Epithelial cell of prostate (primary cell): ENCODE measurements around the gene KDELR1.
A peak's percentile ranks its signal among the peaks of the same experiment; 100 is the strongest.

Source experiments
- DNase-seq: peaks from one replicate; pipeline ENCODE4 v3.0.0-alpha.2; 2011; ENCODE audit warnings: low read depth, low spot score
- H3K27ac ChIP-seq: fragments of 450-650 bp; 2 replicates; pipeline ENCODE4 v1.5.1; 2017; ENCODE audit warnings: mild to moderate bottlenecking

Gene KDELR1

DNA sequence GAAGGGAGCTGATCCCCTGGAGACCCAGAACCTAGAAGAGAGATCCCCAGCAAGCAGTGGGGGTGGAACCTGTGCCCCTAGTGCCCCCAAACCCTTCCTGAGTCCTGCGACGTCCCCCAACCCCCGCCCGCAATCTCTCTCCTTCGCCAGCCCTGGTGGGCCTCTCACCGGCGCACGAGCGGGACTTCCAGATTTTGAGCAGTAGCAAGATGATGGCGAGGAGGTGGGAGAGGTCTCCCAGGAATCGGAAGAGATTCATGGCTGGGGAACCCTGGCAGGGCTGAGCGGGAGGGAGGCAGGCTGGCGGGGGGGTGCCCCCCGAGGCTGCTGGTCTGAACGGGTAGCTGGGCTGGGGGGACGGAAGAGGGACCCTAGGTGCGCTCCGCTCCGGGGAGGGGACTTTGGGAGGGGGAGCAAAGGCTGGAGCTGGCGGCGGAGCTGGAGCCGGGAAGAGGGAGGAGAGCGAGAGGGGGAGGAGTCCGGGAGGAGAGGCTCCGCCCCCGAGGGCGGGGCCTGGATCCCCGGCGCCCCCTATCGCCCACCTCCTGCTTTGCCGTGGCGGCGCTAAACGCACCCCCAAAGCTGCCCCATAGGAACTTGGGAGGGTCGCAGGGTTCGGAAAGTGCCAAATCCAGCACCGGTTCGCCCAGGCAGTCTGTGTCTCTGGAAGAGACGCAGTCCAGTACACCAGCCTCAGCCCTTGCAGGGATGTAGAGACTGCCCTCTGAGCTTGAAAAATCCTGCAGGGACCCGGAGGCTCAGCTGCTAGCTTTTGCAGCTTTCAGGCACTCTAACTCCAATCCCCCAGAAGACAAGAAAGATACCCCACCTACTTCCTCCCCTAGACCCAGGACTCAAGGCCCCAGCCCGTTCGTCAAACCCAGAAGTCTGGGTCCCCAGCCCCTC lies at the start of gene KDELR1:
TSS of gene KDELR1 (minus strand) at position 452 of the 906 bp plus-strand sequence. CDS start at position 259, 193 bp downstream.
- peak within 1 kb of the TSS; percentile 73 for H3K27ac ChIP-seq
- no peak for DNase-seq

DNA sequence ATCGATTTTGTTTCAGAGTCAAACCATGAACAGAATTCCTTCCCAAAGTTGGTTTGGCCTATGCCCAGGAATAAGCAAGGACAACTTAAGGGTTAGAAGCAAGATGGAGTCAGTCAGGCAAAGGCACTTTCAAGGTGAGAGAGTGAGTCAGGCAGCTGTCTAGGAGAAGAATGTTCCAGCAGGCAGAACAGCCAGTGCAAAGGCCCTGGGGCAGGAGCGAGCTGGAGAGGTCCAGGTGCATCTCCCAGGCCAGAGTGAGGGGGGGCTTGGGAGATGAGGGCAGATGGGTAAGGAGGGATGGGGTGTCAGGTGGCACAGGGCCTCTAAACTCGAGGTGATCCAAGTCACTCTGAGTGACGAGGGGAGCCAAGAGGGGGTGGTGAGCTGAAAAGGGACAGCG lies 45.2 kb upstream of the KDELR1 start:
- no peak overlapping the region for H3K27ac ChIP-seq
- DNase-seq: no peak

DNA sequence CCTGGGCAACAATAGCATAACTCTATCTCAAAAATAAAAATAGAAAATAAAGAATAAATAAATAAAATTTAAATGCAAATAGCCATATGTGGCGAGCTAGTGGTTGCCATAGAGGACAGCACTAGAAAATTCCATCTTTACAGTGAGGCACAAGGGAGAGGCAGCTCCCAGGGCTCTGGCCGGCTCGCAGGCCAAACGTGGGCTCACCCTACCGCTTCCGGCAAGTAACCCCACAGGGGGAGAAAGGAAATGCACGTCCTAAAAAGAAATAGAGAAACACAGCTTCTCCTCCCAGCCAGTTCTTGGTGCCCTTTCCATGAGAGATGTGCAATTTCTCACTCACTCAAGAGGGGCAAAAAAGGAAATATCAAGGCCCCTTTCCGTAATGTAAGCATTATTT lies 42.0 kb upstream of the KDELR1 start:
- no peak overlapping the region for H3K27ac ChIP-seq
- no peak for DNase-seq

DNA sequence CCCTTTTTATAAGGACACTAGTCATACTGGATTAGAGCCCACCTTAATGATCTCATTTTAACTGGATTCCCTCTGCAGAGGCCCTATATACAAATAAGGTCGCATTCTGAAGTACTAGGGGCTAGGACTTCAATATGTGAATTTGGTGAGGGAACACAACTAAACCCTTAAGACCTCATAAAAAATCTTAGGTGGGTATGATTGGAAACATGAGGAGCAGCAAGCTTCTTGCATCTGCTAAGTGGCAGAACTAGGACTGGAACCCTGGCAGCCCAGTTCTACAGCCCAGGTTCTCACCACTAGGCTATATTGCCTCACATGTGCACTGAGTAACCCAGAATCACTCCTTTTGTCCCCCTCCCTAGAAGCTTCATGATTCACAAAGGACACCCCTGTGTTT lies 37.3 kb upstream of the KDELR1 start:
- DNase-seq: no peak
- H3K27ac ChIP-seq: no peak overlapping the region

DNA sequence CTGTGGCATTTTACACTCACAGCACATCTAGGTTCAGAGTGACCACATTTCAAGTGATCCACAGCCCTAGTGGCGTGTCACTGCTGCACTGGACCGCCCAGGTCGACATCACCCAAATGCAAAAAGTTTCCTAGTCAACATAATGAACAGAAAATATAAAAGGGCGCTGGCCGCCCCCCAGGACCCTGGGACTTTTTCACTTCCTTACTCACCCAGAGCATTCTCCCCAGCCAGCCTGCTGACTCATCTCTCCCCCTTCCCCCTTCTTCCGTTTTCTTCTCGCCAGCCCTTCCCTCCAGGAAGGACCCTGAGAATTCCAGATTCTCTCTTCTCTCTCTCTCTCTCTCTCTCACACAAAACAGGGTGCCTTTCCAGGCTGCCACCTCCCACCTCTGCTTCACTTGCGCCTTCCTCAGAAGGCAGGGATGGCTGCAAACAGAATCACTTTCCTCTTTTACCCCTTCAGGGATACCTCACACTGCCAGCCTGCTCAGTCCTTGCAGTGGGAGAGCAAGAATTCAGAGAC lies 33.4 kb upstream of the KDELR1 start:
- no peak overlapping the region for H3K27ac ChIP-seq

DNA sequence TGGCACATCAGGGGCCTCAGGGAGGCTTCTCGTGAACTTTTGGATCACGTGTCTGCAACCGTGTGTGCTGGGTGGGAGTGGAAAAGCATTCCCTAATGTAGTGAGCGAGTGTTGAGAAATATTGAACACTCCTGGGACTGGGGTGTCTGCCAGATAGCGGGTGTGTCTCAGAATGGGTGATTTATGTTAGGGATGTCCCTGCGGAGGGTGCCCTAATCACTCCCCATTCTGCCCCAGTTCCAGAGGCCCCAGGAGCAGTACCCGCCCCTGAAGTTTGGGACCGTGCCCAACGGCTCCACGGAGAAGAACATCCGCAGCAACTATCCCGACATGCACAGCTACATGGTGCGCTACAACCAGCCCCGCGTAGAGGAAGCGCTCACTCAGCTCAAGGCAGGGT lies 30.2 kb upstream of the KDELR1 start:
- H3K27ac ChIP-seq: no peak overlapping the region
- DNase-seq: no peak

More for the DNA sequence above, 33.4 kb upstream of the KDELR1 start:
- no peak for DNase-seq

DNA sequence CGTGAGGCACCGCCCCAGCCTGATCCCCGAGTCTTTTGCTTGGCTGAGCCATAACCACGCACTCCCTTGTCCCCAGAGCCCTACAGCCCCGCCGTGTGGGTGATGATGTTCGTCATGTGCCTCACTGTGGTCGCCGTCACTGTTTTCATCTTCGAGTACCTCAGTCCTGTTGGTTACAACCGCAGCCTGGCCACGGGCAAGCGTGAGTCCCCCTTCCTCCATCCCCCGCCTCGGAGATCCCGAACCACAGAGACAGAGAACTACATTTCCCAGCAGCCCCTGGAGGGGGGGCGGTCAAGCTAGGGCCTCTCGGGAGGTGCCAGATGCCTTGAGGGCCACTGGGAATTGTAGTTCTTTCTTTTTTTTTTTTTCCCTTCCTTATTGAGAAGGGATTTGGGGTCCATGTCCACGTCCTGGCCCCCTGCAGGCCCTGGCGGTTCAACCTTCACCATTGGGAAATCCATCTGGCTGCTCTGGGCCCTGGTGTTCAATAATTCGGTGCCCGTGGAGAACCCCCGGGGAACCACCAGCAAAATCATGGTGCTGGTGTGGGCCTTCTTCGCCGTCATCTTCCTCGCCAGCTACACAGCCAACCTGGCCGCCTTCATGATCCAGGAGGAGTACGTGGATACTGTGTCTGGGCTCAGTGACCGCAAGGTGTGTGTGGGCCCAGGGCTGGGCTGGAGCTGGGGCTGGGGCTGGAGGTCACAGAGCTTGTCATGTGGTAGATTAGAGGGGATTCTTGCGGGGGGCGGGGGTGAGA lies 28.0 kb upstream of the KDELR1 start:
- no peak overlapping the region for H3K27ac ChIP-seq
- DNase-seq: no peak

DNA sequence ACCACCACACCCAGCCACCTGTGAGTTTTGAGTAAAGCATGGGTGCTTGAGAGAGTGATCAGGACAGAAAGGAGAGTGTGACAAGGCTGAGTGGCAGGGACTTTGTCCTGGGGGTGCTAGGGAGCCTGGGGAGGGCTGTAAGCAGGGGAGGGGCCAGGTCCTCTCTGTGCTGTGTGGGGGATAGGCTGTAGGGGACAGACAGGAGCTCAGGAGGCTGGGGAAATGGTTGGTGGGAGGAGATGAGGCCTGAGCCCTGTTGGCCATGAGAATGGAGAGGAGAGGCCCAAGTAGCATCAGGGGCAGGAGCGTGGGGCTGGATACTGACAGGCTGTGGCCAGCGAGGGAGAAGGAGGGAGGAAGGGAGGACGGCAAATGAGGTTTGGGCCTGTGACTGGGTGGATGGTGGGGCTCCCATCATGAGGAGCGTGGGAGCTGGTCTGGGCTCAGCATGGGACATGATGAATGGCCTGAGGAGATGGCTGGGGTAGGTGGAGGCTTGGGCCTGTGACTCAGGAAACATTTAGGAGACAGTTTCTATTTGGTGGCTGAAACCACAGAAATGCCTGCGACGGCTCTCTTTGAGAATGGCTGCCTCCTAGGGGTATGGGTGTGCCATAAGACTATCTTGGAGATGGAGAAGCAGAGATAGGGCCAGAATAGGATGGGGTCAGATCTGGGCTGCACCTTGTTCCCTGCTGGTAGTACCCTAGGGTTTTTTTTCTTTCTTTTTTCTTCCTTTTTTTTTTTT lies 27.1 kb upstream of the KDELR1 start:
- no peak for DNase-seq
- no peak overlapping the region for H3K27ac ChIP-seq

DNA sequence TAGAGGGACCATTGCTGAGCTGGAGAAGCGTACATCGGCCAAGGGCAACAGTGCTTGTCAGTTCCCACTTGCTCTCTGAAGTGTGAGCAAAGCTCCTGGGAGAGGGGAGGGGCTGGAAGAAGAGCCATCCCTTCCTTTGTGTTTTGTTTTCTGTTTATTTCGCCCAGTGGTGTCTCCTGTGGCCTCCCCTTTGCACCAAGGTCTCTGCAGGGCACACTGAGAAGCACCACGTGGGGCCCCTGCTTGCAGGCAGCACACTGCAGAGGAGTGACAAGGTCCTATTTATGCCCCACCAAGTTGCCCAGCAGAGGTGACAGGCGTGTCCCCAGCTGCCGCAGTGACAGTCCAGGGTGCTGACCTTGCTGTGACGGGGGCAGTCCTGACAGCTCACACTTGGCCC lies 26.1 kb upstream of the KDELR1 start:
- no peak for DNase-seq
- no peak overlapping the region for H3K27ac ChIP-seq

DNA sequence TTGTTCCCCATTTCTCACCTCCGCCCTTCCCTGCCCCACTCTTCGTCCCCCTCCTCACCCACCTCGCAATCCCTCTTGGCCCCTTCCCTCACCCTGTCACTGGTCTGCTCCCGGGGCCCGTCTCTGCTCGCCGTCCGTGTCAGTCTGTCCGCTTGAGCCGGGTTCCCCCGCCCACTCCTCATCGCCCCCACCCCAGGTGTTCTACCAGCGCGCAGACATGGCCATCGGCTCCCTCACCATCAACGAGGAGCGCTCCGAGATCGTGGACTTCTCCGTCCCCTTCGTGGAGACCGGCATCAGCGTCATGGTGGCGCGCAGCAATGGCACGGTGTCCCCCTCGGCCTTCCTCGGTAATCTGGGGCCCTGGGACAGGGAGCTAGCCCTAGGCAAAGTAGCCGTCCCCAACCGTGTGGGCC lies 24.5 kb upstream of the KDELR1 start:
- H3K27ac ChIP-seq: no peak overlapping the region
- no peak for DNase-seq

DNA sequence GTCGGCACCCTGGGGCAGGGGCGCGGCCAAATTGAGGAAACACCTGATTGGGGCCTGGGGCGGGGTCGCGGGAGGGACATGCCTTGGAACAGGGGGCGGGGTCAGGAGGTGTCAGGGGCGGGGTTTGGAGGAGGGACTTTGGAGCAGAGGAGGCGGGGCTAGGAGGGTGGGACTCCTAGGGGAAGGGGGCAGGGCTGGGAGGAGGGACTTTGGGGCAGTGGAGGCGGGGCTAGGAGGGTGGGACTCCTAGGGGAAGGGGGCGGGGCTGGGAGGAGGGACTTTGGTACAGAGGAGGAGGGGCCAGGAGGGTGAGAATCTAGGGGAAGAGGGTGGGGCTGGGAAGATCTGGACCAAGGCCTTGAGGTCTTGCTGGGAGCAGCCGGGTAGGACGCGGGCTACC lies 24.0 kb upstream of the KDELR1 start:
- DNase-seq: no peak

DNA sequence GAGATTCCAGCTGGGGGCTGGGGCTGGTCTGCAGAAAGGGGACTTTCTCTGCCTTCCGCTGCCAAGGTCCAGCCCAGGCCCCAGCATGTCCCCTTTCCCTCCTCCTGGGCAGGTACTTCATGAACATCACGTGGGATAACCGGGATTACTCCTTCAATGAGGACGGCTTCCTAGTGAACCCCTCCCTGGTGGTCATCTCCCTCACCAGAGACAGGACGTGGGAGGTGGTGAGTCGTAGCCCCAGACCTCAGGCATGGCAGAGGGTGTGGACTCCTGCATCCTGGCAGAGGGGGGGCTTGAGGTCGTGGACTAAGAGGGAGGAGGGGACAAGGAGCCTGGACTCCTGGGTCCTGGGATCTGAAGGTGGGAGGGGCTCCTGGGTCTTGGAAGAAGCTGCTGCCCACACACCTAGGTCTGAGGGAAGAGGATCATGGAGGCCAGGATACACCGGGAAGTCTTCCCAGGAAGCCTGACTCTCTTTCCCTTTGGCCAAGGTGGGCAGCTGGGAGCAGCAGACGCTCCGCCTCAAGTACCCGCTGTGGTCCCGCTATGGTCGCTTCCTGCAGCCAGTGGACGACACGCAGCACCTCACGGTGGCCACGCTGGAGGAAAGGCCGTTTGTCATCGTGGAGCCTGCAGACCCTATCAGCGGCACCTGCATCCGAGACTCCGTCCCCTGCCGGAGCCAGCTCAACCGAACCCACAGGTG lies 22.7 kb upstream of the KDELR1 start:
- DNase-seq: no peak
- no peak overlapping the region for H3K27ac ChIP-seq

More for the DNA sequence above, 24.0 kb upstream of the KDELR1 start:
- H3K27ac ChIP-seq: no peak overlapping the region

DNA sequence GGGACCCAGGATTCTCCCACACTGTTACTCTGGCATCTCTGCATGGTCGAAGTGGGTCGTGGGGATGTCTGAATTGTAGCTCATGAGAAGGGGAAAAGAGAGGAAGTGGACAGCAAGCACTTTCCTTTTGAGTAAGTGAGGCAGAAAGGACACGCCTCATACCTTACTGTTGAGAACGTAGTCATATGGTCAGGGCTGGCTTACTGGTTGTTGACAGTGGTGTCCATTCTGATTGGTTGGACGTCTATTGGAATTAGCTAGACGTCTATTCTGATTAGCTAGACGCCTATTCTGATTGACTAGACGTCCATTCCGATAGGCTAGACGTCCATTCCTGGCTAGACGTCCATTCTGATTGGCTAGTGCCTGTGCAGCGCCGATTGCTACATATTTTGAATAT lies 14.5 kb upstream of the KDELR1 start:
- peak; percentile 33 for DNase-seq
- H3K27ac ChIP-seq: peak overlapping the region; percentile 30

DNA sequence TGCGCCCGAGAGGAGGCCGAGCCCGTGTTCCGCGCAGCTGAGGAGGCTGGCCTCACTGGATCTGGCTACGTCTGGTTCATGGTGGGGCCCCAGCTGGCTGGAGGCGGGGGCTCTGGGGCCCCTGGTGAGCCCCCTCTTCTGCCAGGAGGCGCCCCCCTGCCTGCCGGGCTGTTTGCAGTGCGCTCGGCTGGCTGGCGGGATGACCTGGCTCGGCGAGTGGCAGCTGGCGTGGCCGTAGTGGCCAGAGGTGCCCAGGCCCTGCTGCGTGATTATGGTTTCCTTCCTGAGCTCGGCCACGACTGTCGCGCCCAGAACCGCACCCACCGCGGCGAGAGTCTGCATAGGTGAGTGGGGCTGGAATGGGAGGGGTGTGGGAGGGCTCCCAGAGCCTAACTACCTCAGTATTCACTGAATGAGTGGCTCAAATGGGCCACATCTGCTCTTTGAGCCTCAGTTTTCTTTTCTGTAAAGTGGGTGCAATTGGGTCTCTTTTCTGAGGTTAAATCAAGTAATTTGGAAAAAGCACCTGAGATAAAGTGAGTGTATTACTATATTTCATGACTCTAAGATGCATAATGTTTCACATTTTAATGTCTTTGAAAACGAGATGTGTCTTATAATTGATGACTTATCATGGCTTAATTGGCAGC lies 13.8 kb upstream of the KDELR1 start:
- DNase-seq: no peak
- H3K27ac ChIP-seq: peak overlapping the region; percentile 30

DNA sequence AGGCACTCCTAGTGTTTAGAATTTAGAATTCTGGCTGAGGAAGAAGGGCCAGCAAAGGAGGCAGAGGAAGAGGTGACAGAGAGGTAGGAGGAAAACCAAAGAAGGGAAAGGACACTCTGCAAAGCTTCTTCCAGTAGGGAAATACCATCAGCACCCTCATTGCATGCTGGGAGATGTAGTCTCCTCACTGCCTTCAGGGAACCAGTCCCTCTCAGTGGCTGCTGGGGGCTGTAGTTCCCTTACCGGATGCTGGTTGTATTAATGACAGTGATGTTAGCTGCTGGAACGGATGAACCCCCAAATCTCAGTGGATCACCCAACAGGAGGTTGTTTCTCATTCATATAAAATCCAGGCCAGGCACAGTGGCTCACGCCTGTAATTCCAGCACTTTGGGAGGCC lies 12.3 kb upstream of the KDELR1 start:
- DNase-seq: no peak

DNA sequence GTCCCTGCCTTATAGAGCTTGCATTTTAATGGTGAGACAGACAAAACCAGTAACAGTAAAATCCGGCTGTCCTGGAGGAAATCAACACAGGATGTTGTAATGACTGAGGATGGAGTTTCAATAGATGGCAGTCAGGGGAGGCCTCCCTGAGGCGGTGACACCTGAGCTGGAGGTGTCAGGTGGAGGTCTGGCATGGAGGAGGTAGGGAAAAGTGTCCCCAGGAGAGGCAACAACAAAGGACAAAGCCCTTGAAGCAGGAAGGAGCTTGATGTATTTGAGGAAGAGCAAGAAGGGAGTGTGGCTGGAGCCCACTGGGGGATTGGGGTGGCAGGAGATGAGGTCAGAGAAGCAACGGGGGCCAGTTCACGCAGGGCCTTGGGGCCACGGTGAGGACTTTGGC lies 9.9 kb upstream of the KDELR1 start:
- H3K27ac ChIP-seq: no peak overlapping the region
- DNase-seq: no peak

More for the DNA sequence above, 12.3 kb upstream of the KDELR1 start:
- H3K27ac ChIP-seq: no peak overlapping the region

DNA sequence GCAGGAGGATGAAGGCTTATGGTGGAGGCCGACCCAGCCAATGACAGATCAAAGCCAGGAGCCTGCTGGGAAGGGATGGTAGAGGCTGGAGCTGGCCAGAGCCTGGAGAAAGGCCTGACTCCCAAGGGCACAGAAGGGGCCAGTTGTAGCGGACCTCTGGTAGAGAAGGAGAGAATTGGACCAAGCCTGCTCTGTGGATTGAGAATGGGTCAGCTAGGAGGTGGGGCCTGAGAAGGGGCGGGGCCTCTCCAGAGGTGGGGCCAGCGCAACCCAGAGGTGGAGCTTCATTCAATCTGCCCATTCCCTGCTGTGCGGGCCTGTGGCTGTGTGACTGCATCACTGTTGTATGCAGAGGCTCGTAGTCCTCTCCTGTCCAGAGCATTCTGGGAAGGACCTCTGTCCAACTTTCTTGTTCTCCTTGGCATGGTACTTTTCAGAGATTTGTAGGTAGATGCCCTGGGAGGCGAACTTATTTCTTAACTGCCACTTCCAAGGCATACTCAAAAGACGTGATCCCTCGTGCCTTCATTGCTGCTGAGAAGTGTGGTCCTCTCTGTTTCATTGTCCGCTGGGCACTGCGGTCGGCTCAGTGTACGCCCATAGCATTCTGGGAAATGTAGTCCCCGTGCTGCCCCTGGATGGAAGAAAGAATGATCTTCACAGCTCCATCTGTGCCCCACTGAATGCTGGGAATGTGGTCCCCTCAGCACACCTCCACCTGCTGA lies 8.8 kb upstream of the KDELR1 start:
- DNase-seq: no peak
- H3K27ac ChIP-seq: peak overlapping the region; percentile 23

DNA sequence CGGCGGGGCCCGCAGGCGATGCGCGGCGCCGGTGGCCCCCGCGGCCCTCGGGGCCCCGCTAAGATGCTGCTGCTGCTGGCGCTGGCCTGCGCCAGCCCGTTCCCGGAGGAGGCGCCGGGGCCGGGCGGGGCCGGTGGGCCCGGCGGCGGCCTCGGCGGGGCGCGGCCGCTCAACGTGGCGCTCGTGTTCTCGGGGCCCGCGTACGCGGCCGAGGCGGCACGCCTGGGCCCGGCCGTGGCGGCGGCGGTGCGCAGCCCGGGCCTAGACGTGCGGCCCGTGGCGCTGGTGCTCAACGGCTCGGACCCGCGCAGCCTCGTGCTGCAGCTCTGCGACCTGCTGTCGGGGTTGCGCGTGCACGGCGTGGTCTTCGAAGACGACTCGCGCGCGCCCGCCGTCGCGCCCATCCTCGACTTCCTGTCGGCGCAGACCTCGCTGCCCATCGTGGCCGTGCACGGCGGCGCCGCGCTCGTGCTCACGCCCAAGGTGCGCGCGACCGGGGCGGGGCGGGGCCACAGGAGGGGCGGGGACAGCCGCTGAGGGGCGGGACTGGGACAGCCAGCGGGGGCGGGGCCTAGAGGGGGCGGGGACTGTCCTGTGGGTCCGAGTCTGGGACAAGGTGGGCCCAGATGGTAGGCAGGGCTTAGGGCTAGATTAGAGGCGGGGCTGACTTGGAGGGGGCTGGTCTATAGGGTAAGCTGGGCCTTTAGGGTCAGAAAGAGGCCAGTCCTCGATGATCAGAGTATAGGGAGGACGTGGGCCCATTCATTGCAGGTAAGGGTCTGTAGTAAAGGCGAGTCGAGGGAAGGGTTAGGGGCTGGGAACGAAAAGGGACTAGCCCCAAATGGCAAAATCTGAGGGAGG lies 7.3 kb upstream of the KDELR1 start:
- H3K27ac ChIP-seq: peak overlapping the region; percentile 49

More for the DNA sequence above, 7.3 kb upstream of the KDELR1 start:
- DNase-seq: no peak
